ENCODE data around the gene LRFN5. TPM values are rescaled to one million over a fixed set of nuclear protein-coding genes. Genes with fewer than 3 reads are reported as not detected.
A peak's percentile ranks its signal among the peaks of the same experiment; 100 is the strongest.

The LRFN5 gene
- total RNA-seq, 4 donors from 2014 or later = 2.9 to 9.3 (median 5.0) TPM

GRCh38 chr14:41825622-41826021 is 218.9 kb downstream of the LRFN5 start:
- Histone ChIP-seq H3K27me3 (no peaks in the 10 kb centered on the region), H3K4me3 (no peak overlapping the region), H3K9me3 (peaks cover 0 to 10% (median 0%) of the 10 kb centered on the region in 3 donors), H3K4me1 (no peaks in the 10 kb centered on the region), H3K36me3 (no peaks in the 10 kb centered on the region), H3K27ac (no peak overlapping the region)
- WGBS, 2 donors (ENCODE audit: low coverage in 1 of 2) = 100% methylated on average over 1 of the region's 1 CpG; no CpG with 5 or more reads in 1 of the 2 donors
- ATAC-seq = no peak
- TF ChIP-seq POLR2A (IDR thresholded peaks at IDR 0.05) (no peak), EP300 (IDR thresholded peaks at IDR 0.05) (no peak), CTCF (IDR thresholded peaks at IDR 0.05) (no peak), POLR2AphosphoS5 (IDR thresholded peaks at IDR 0.05) (no peak)

GRCh38 chr14:41830714-41831406 is 224.2 kb downstream of the LRFN5 start:
- peak; percentile 74 for ATAC-seq
- H3K4me3 ChIP-seq = no peak overlapping the region
- H3K9me3 ChIP-seq = no peaks in the 10 kb centered on the region
- H3K36me3 ChIP-seq = no peaks in the 10 kb centered on the region
- H3K27ac ChIP-seq = peak overlapping the region in 1 of 4 donors; percentile 3
- WGBS, 2 donors (ENCODE audit: low coverage in 1 of 2) = 16 to 25% methylated on average over 2 of the region's 2 CpGs
- TF ChIP-seq POLR2AphosphoS5 (IDR thresholded peaks at IDR 0.05) (no peak), EP300 (IDR thresholded peaks at IDR 0.05) (no peak)
- peaks cover 0 to 9% (median 0%) of the 10 kb centered on the region in 3 donors for H3K4me1 ChIP-seq
- H3K27me3 ChIP-seq = no peaks in the 10 kb centered on the region

DNA sequence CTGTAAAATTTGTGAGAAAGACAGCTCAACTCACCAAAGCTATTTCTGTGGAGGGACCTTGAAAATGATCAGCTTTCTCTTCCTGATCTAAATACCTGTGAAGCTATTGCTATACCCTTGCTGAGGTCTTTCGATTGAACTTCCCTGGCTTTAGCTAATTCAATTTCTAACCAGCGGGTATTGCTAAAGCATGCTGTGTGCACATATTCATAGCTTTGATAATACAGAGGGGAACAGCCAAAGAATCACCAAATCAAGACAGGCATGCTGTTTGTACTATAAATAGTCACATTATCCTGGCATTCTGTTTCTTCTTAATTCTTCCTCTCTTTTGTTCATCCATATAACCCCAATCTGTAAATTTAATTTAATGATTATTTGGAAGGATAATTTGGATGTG is 233.0 kb downstream of the LRFN5 start:
- Histone ChIP-seq H3K9me3 (no peaks in the 10 kb centered on the region), H3K36me3 (no peaks in the 10 kb centered on the region), H3K27ac (no peak overlapping the region), H3K4me1 (no peaks in the 10 kb centered on the region), H3K4me3 (no peak overlapping the region), H3K27me3 (no peaks in the 10 kb centered on the region)
- TF ChIP-seq EP300 (IDR thresholded peaks at IDR 0.05) = no peak
- TF ChIP-seq CTCF (IDR thresholded peaks at IDR 0.05) = no peak
- ATAC-seq = no peak
- 84 to 88% methylated on average over 1 to 2 of the region's 2 CpGs for WGBS, 2 donors (ENCODE audit: low coverage in 1 of 2)

- Histone ChIP-seq H3K36me3 (no peaks in the 10 kb centered on the region), H3K9me3 (no peaks in the 10 kb centered on the region), H3K4me1 (peaks cover 0 to 11% (median 0%) of the 10 kb centered on the region in 3 donors), H3K27me3 (no peaks in the 10 kb centered on the region), H3K27ac (no peak overlapping the region), H3K4me3 (no peak overlapping the region)
- TF ChIP-seq EP300 (IDR thresholded peaks at IDR 0.05) (no peak), POLR2A (IDR thresholded peaks at IDR 0.05) (no peak), POLR2AphosphoS5 (IDR thresholded peaks at IDR 0.05) (no peak), CTCF (IDR thresholded peaks at IDR 0.05) (no peak)
- no peak for ATAC-seq
- 60 to 76% methylated on average over 2 of the region's 2 CpGs for WGBS, 2 donors (ENCODE audit: low coverage in 1 of 2)
Observed at GRCh38 chr14:41859336-41859735, 252.7 kb downstream of the LRFN5 start.

- H3K4me3 ChIP-seq = no peak overlapping the region
- no peaks in the 10 kb centered on the region for H3K36me3 ChIP-seq
- H3K9me3 ChIP-seq = no peaks in the 10 kb centered on the region
- H3K27me3 ChIP-seq = no peaks in the 10 kb centered on the region
- TF ChIP-seq EP300 (IDR thresholded peaks at IDR 0.05) (no peak), CTCF (IDR thresholded peaks at IDR 0.05) (no peak), POLR2AphosphoS5 (IDR thresholded peaks at IDR 0.05) (no peak), POLR2A (IDR thresholded peaks at IDR 0.05) (no peak)
- H3K27ac ChIP-seq = no peak overlapping the region
- WGBS, 2 donors (ENCODE audit: low coverage in 1 of 2) = 7 to 8% methylated on average over 1 of the region's 1 CpG
- peaks cover 0 to 11% (median 0%) of the 10 kb centered on the region in 3 donors for H3K4me1 ChIP-seq
- no peak for ATAC-seq
Observed at GRCh38 chr14:41860586-41860985, 253.9 kb downstream of the LRFN5 start.
